SK-N-SH (cell line): Measurements from ENCODE around the gene PROSER2. TPM values are rescaled to one million over a fixed set of nuclear protein-coding genes. Genes with fewer than 3 reads are reported as not detected.

Source experiments
- CTCF ChIA-PET: fragments of 300-600, 350-600 bp; formaldehyde crosslinking; extraction: SDS; loops from one replicate; lab custom pipeline; 2021; lab: Yijun Ruan, JAX
- POLR2A ChIA-PET: fragments of 350-600 bp; sonication (Branson Sonifier 250); formaldehyde crosslinking; extraction: SDS; loops from one replicate; lab custom pipeline; 2020; ENCODE audit warnings: antibody characterized with exemption, inconsistent platforms; lab: Yijun Ruan, JAX
- DNase-seq: peaks from one replicate; pipeline ENCODE4 v3.0.0; 2012
- H2AFZ ChIP-seq: fragments of 200-600 bp; sonication (generic); 2 replicates; pipeline ENCODE4 v1.8.1; 2016; ENCODE audit warnings: antibody characterized with exemption, mild to moderate bottlenecking, low read depth
- H3F3A ChIP-seq: fragments of 200-600 bp; sonication (generic); replicated peaks from 2 replicates; pipeline ENCODE3; 2016; ENCODE audit warnings: antibody characterized with exemption, mild to moderate bottlenecking; ENCODE audit not compliant: insufficient read depth
- H3K27ac ChIP-seq, 2 experiments: fragments of 200-500 bp in 1 of 2; fragments of 200-600 bp in 1 of 2; sonication (Bioruptor generic) in 1 of 2; sonication (generic), shearing (Covaris generic) in 1 of 2; 2 replicates each; pipeline versions ENCODE4 v1.5.1 to v1.6.1; 2014 to 2016; ENCODE audit warnings: low read depth in 2 of 2, inconsistent platforms in 1 of 2, low read length in 1 of 2, mild to moderate bottlenecking in 1 of 2, mixed read lengths in 1 of 2
- H3K27me3 ChIP-seq: fragments of 200-600 bp; sonication (generic), shearing (Covaris generic); 2 replicates; pipeline ENCODE4 v1.6.1; 2016; ENCODE audit warnings: mixed run types; ENCODE audit not compliant: insufficient read depth
- H3K36me3 ChIP-seq, 2 experiments: fragments of 200-500 bp in 1 of 2; fragments of 200-600 bp in 1 of 2; sonication (Bioruptor generic) in 1 of 2; sonication (generic) in 1 of 2; replicated peaks in 1 of 2; 2 replicates each; pipeline versions ENCODE3 to v1.5.1; 2014 to 2016; ENCODE audit warnings: low read length in 1 of 2, mild to moderate bottlenecking in 1 of 2; ENCODE audit not compliant: insufficient read depth in 2 of 2, control insufficient read depth in 1 of 2
- H3K4me1 ChIP-seq, 2 experiments: fragments of 200-500 bp in 1 of 2; fragments of 200-600 bp in 1 of 2; sonication (Bioruptor generic) in 1 of 2; sonication (generic), shearing (Covaris generic) in 1 of 2; 2 replicates each; pipeline versions ENCODE4 v1.5.1 to v1.6.1; 2014 to 2016; ENCODE audit warnings: low read depth in 1 of 2, low read length in 1 of 2, mixed run types in 1 of 2; ENCODE audit not compliant: insufficient read depth in 2 of 2, control insufficient read depth in 1 of 2
- H3K4me2 ChIP-seq: fragments of 200-600 bp; sonication (generic), shearing (Covaris generic); 2 replicates; pipeline ENCODE4 v1.6.1; 2017; ENCODE audit warnings: mixed run types
- H3K4me3 ChIP-seq, 2 experiments: fragments of 200-500 bp in 1 of 2; fragments of 200-600 bp in 1 of 2; sonication (Bioruptor generic) in 1 of 2; sonication (generic), shearing (Covaris generic) in 1 of 2; 2 replicates each; pipeline versions ENCODE4 v1.5.1 to v1.8.1; 2014 to 2016; ENCODE audit warnings: low read depth in 2 of 2, inconsistent platforms in 1 of 2, low read length in 1 of 2, mild to moderate bottlenecking in 1 of 2, mixed read lengths in 1 of 2, moderate library complexity in 1 of 2
- H3K79me2 ChIP-seq: fragments of 200-600 bp; sonication (generic); 2 replicates; pipeline ENCODE4 v1.8.1; 2017; ENCODE audit warnings: mild to moderate bottlenecking; ENCODE audit not compliant: insufficient read depth
- H3K9ac ChIP-seq: fragments of 200-600 bp; sonication (generic); 2 replicates; pipeline ENCODE4 v1.6.1; 2017; ENCODE audit warnings: mixed run types
- H3K9me2 ChIP-seq: fragments of 200-600 bp; sonication (generic); 2 replicates; pipeline ENCODE4 v1.6.1; 2017; ENCODE audit warnings: mixed run types
- H3K9me3 ChIP-seq: fragments of 200-600 bp; sonication (generic); 2 replicates; pipeline ENCODE4 v1.6.1; 2017; ENCODE audit warnings: mixed run types, mild to moderate bottlenecking, moderate library complexity
- H4K20me1 ChIP-seq: fragments of 200-600 bp; sonication (generic); 2 replicates; pipeline ENCODE4 v1.6.1; 2017; ENCODE audit warnings: mild to moderate bottlenecking, mixed run types; ENCODE audit not compliant: insufficient read depth
- CHD2 ChIP-seq: fragments of 150-350 bp; IDR thresholded peaks from 2 replicates; pipeline ENCODE4 v1.6.1; 2018; ENCODE audit warnings: low read length; ENCODE audit not compliant: partially characterized antibody
- FOSL2 ChIP-seq: IDR thresholded peaks from 2 replicates; pipeline ENCODE4 v1.4.0; 2012; ENCODE audit warnings: low read depth, mild to moderate bottlenecking, moderate library complexity, borderline replicate concordance
- FOXJ3 ChIP-seq: sonication (generic); formaldehyde crosslinking; IDR thresholded peaks from 2 replicates; pipeline ENCODE4 v1.5.1; 2020; ENCODE audit warnings: mild to moderate bottlenecking, missing genetic modification reagents
- FOXM1 ChIP-seq: IDR thresholded peaks from 2 replicates; pipeline ENCODE4 v1.4.0; 2012; ENCODE audit warnings: low read depth, mild to moderate bottlenecking
- GABPA ChIP-seq: IDR thresholded peaks from 2 replicates; pipeline ENCODE4 v1.4.0; 2012; ENCODE audit warnings: low read depth, mild to moderate bottlenecking
- GATA2 ChIP-seq: sonication (generic); formaldehyde crosslinking; IDR thresholded peaks from 2 replicates; pipeline ENCODE4 v1.5.0; 2020; ENCODE audit warnings: mild to moderate bottlenecking, missing genetic modification reagents
- MXI1 ChIP-seq: IDR thresholded peaks from 2 replicates; pipeline ENCODE4 v1.6.1; 2012; ENCODE audit warnings: mild to moderate bottlenecking, low read depth, low read length, improper control_type of control experiment
- POLR2AphosphoS5 ChIP-seq: IDR thresholded peaks from 2 replicates; pipeline ENCODE4 v1.6.1; 2012; ENCODE audit warnings: low read depth, low read length
- RAD21 ChIP-seq: IDR thresholded peaks from 2 replicates; pipeline ENCODE4 v1.6.1; 2012; ENCODE audit warnings: mild to moderate bottlenecking, low read length
- RXRA ChIP-seq: IDR thresholded peaks from 2 replicates; pipeline ENCODE4 v1.4.0; 2012; ENCODE audit warnings: low read depth, mild to moderate bottlenecking, borderline replicate concordance
- YY1 ChIP-seq: IDR thresholded peaks from 2 replicates; pipeline ENCODE4 v1.4.0; 2012; ENCODE audit warnings: low read depth, mild to moderate bottlenecking
- WGBS: methylation state at CpG from one replicate; pipeline ENCODE4 v1.1.6; 2017; ENCODE audit warnings: low lambda C conversion rate; 5-methylcytosine and 5-hydroxymethylcytosine counted together
- polyA plus RNA-seq, 3 experiments: library from polyadenylated mRNA; depleted of rRNA; stranded (reverse); fragments of >200 nt; gene quantifications; 2 replicates each; pipeline ENCODE4 v1.2.3, GENCODE V29; 2012
- TF ChIP-seq, protein P1 (sequence below): fragments of 150-350 bp; IDR thresholded peaks from 2 replicates; pipeline ENCODE4 v1.6.1; 2016; ENCODE audit warnings: mild to moderate bottlenecking, low read depth, low read length
- TF ChIP-seq, protein P2 (sequence below): IDR thresholded peaks from 2 replicates; pipeline ENCODE4 v1.4.0; 2012; ENCODE audit warnings: low read depth
- TF ChIP-seq, protein P3 (sequence below): IDR thresholded peaks from 2 replicates; pipeline ENCODE4 v1.4.0; 2012; ENCODE audit warnings: low read depth, borderline replicate concordance

The PROSER2 gene
- polyA plus RNA-seq, 1 of the 3 experiments (the other 2 are of a cell fraction) = 0.95 TPM

DNA sequence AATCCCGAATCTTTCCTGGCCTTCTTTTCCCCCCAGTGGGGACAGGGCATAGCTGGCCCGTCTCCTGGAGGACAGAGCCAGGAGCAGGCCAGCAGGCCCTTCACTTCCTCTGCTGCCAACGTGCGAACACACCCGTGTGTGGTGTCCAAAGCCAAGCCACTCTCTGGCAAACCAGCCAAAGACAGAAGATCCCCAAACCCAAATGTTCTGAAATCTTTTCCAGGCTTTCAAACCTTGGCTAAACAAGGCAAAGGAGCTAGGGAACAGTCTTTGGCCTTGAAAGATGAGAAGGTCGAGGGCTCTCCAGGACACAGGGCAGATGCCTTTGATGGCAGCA is 63.0 kb downstream of the PROSER2 start:
- no peak overlapping the region for H2AFZ ChIP-seq
- H3K4me3 ChIP-seq = no peak overlapping the region
- DNase-seq = no peak
- POLR2A ChIA-PET = no interaction called here
- H3K4me2 ChIP-seq = no peak overlapping the region
- H3K27me3 ChIP-seq = no peaks in the 10 kb centered on the region
- no peaks in the 10 kb centered on the region for H3K36me3 ChIP-seq
- H3K9me2 ChIP-seq = no peaks in the 10 kb centered on the region
- no peak overlapping the region for H3K9ac ChIP-seq
- no peak overlapping the region for H3K27ac ChIP-seq
- H4K20me1 ChIP-seq = no peaks in the 10 kb centered on the region
- TF ChIP-seq, protein P1, sequence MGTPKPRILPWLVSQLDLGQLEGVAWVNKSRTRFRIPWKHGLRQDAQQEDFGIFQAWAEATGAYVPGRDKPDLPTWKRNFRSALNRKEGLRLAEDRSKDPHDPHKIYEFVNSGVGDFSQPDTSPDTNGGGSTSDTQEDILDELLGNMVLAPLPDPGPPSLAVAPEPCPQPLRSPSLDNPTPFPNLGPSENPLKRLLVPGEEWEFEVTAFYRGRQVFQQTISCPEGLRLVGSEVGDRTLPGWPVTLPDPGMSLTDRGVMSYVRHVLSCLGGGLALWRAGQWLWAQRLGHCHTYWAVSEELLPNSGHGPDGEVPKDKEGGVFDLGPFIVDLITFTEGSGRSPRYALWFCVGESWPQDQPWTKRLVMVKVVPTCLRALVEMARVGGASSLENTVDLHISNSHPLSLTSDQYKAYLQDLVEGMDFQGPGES = no peak
- TF ChIP-seq FOXM1 (no peak), GABPA (no peak), POLR2AphosphoS5 (no peak), RAD21 (no peak), RXRA (no peak)
- TF ChIP-seq, protein P2, sequence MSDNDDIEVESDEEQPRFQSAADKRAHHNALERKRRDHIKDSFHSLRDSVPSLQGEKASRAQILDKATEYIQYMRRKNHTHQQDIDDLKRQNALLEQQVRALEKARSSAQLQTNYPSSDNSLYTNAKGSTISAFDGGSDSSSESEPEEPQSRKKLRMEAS = no peak
- TF ChIP-seq, all 33 proteins: peak for 0
- Histone ChIP-seq H3F3A (no peaks in the 10 kb centered on the region), H3K4me1 (no peaks in the 10 kb centered on the region), H3K9me3 (no peaks in the 10 kb centered on the region), H3K79me2 (no peaks in the 10 kb centered on the region)
- WGBS = 72% methylated on average over 6 of the region's 6 CpGs
- CTCF ChIA-PET = interaction anchor here (0.6 to 0.9 kb wide), 2 partner anchors 11 to 50 kb away, joined by 3 read pairs; no protein-coding TSS in a partner anchor

DNA sequence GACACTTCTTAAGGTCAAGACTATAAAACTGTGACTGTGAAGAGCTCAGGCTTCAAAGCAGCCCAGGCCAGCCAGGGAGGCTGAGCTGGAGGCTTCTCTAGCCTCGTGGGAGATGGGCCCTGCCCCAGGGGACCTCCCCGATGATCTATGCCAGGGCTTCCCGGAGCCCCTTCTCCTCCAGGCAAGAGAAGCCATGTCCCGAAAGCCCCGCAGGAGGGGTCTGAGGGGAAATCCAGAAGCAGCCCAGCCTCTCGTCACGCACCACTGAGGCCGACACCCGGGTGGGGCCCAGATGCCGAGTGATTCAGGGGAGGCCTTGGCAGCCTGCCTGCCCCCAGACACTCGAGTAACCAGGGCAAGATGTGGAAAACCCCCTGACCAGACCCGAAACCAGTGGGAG is 63.7 kb downstream of the PROSER2 start:
- Histone ChIP-seq H3K27ac (no peak overlapping the region), H3F3A (no peaks in the 10 kb centered on the region), H3K4me3 (no peak overlapping the region), H3K9me3 (no peaks in the 10 kb centered on the region), H3K79me2 (no peaks in the 10 kb centered on the region), H3K9ac (no peak overlapping the region), H2AFZ (no peak overlapping the region), H3K4me2 (no peak overlapping the region), H3K9me2 (no peaks in the 10 kb centered on the region), H3K4me1 (no peaks in the 10 kb centered on the region), H4K20me1 (no peaks in the 10 kb centered on the region), H3K36me3 (no peaks in the 10 kb centered on the region), H3K27me3 (no peaks in the 10 kb centered on the region)
- no peak for DNase-seq
- CTCF ChIA-PET = interaction anchor here (0.6 to 0.9 kb wide), 2 partner anchors 12 to 49 kb away, joined by 3 read pairs; no protein-coding TSS in a partner anchor
- 71% methylated on average over 6 of the region's 12 CpGs for WGBS
- POLR2A ChIA-PET = no interaction called here
- TF ChIP-seq MXI1 = no peak
- no peak for TF ChIP-seq YY1
- TF ChIP-seq, protein P3, sequence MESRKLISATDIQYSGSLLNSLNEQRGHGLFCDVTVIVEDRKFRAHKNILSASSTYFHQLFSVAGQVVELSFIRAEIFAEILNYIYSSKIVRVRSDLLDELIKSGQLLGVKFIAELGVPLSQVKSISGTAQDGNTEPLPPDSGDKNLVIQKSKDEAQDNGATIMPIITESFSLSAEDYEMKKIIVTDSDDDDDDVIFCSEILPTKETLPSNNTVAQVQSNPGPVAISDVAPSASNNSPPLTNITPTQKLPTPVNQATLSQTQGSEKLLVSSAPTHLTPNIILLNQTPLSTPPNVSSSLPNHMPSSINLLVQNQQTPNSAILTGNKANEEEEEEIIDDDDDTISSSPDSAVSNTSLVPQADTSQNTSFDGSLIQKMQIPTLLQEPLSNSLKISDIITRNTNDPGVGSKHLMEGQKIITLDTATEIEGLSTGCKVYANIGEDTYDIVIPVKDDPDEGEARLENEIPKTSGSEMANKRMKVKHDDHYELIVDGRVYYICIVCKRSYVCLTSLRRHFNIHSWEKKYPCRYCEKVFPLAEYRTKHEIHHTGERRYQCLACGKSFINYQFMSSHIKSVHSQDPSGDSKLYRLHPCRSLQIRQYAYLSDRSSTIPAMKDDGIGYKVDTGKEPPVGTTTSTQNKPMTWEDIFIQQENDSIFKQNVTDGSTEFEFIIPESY = no peak
- TF ChIP-seq CHD2 = no peak
- TF ChIP-seq, protein P1 = no peak
- TF ChIP-seq GATA2 (CRISPR knock-in tag) = no peak
- TF ChIP-seq FOSL2 = no peak
- no peak for TF ChIP-seq FOXJ3 (CRISPR knock-in tag)
